Neural cell (in vitro differentiated cells): Measurements from ENCODE around the gene AGAP3. TPM values are rescaled to one million over a fixed set of nuclear protein-coding genes. Genes with fewer than 3 reads are reported as not detected.

ENCODE experiments used
- H2AFZ ChIP-seq: fragments of 200-600, 300-800 bp; sonication (generic), shearing (Covaris generic); 2 replicates; pipeline ENCODE4 v1.6.0; 2014; ENCODE audit warnings: low read depth, mild to moderate bottlenecking, antibody characterized with exemption, low read length, moderate library complexity
- H3F3A ChIP-seq: fragments of 200-600 bp; shearing (Covaris generic); 2 replicates; pipeline ENCODE4 v1.6.1; 2016; ENCODE audit warnings: mild to moderate bottlenecking, moderate library complexity, mixed read lengths, antibody characterized with exemption, low read length; ENCODE audit not compliant: insufficient read depth, poor library complexity, severe bottlenecking
- H3K27ac ChIP-seq: fragments of 200-600, 300-800 bp; sonication (generic), shearing (Covaris generic); 2 replicates; pipeline ENCODE4 v1.5.1; 2014; ENCODE audit warnings: mild to moderate bottlenecking, low read length, moderate library complexity
- H3K27me3 ChIP-seq: fragments of 300-800, 200-600 bp; sonication (generic), shearing (Covaris generic); 2 replicates; pipeline ENCODE4 v1.6.0; 2014; ENCODE audit warnings: mild to moderate bottlenecking, low read depth, low read length, moderate library complexity; ENCODE audit not compliant: insufficient read depth
- H3K36me3 ChIP-seq: fragments of 300-800, 200-600 bp; sonication (generic), shearing (Covaris generic); 2 replicates; pipeline ENCODE4 v1.5.1; 2014; ENCODE audit warnings: mild to moderate bottlenecking, antibody characterized with exemption, low read length, moderate library complexity; ENCODE audit not compliant: insufficient read depth
- H3K4me2 ChIP-seq: fragments of 300-800, 200-600 bp; sonication (generic), shearing (Covaris generic); 2 replicates; pipeline ENCODE4 v1.6.0; 2014; ENCODE audit warnings: mild to moderate bottlenecking, low read length
- H3K4me3 ChIP-seq: fragments of 300-800, 200-600 bp; sonication (generic), shearing (Covaris generic); 2 replicates; pipeline ENCODE4 v1.5.1; 2014; ENCODE audit warnings: mild to moderate bottlenecking, low read length, moderate library complexity
- H3K79me2 ChIP-seq: fragments of 200-600 bp; shearing (Covaris generic); replicated peaks from 2 replicates; pipeline ENCODE4 v1.6.0; 2014; ENCODE audit warnings: mild to moderate bottlenecking, low read length, moderate library complexity; ENCODE audit not compliant: insufficient read depth
- H3K9ac ChIP-seq: fragments of 300-800, 200-600 bp; sonication (generic), shearing (Covaris generic); 2 replicates; pipeline ENCODE4 v1.6.1; 2016; ENCODE audit warnings: mild to moderate bottlenecking, low read length, mixed read lengths
- H3K9me2 ChIP-seq: fragments of 200-600 bp; shearing (Covaris generic); 2 replicates; pipeline ENCODE4 v1.6.1; 2016; ENCODE audit warnings: mild to moderate bottlenecking, low read length, mixed read lengths; ENCODE audit not compliant: insufficient read depth
- H3K9me3 ChIP-seq: fragments of 200-600, 300-800 bp; sonication (generic), shearing (Covaris generic); 2 replicates; pipeline ENCODE4 v1.6.1; 2016; ENCODE audit warnings: mild to moderate bottlenecking, mixed run types, low read length, moderate library complexity, mixed read lengths
- H4K20me1 ChIP-seq: fragments of 200-600 bp; shearing (Covaris generic); 2 replicates; pipeline ENCODE4 v1.6.1; 2016; ENCODE audit warnings: mild to moderate bottlenecking, mixed run types; ENCODE audit not compliant: insufficient read depth
- EP300 ChIP-seq: fragments of 450-650 bp; conservative IDR thresholded peaks from 2 replicates; pipeline ENCODE4 v1.6.1; 2014; ENCODE audit warnings: antibody characterized with exemption, mild to moderate bottlenecking, moderate library complexity; ENCODE audit not compliant: poor library complexity, severe bottlenecking
- POLR2AphosphoS5 ChIP-seq: IDR thresholded peaks from 2 replicates; pipeline ENCODE4 v1.6.1; 2012
- RAD21 ChIP-seq: fragments of 450-650 bp; conservative IDR thresholded peaks from 2 replicates; pipeline ENCODE4 v1.6.1; 2014; ENCODE audit warnings: antibody characterized with exemption, mild to moderate bottlenecking, moderate library complexity
- SMC3 ChIP-seq: fragments of 450-650 bp; conservative IDR thresholded peaks from 2 replicates; pipeline ENCODE4 v1.6.1; 2014; ENCODE audit warnings: antibody characterized with exemption, mild to moderate bottlenecking, moderate library complexity; ENCODE audit not compliant: poor library complexity
- TAF1 ChIP-seq: IDR thresholded peaks from 2 replicates; pipeline ENCODE4 v1.6.1; 2012; ENCODE audit warnings: low read depth
- polyA plus RNA-seq: library from polyadenylated mRNA; depleted of rRNA; stranded (reverse); fragments of >200 nt; gene quantifications from 2 replicates; pipeline ENCODE4 v1.2.3, GENCODE V29; 2014
- TF ChIP-seq, protein P1 (sequence below): fragments of 450-650 bp; IDR thresholded peaks from 2 replicates; pipeline ENCODE4 v1.5.1; 2014; ENCODE audit warnings: antibody characterized with exemption, mild to moderate bottlenecking, moderate library complexity; ENCODE audit not compliant: poor library complexity, severe bottlenecking
- TF ChIP-seq, protein P2 (sequence below): IDR thresholded peaks from 2 replicates; pipeline ENCODE4 v1.6.1; 2012; ENCODE audit warnings: borderline replicate concordance

AGAP3 gene
- polyA plus RNA-seq, 1 donor from 2014 or later: 117 TPM

DNA sequence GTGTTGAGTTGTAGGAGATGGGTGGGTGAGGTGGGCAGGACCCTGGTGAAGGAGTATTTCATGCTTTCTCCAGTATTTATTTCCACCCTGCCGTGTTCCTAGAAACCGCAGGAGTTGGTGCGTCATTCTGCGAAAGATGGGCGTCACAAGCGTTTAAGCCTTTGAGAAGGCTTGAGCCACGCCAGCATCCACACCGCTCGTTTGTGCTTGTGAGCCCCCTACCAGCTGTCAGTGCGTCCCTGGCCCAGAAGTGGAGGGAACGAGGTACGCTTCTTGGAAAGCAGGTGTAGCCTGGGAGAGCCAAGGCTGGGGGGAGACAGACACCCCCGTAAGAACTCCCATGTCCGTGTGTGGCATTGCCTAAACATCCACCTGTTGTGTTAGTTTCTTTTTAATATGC is 5.7 kb downstream of the AGAP3 start:
- Histone ChIP-seq H3K9me3 (no peaks in the 10 kb centered on the region), H3K4me2 (no peak overlapping the region), H3K36me3 (no peaks in the 10 kb centered on the region), H4K20me1 (peaks cover 46% of the 10 kb centered on the region), H3K9me2 (no peaks in the 10 kb centered on the region), H3K79me2 (peaks cover 79% of the 10 kb centered on the region), H3K27ac (no peak overlapping the region), H3F3A (peaks cover 3% of the 10 kb centered on the region), H2AFZ (no peak overlapping the region), H3K27me3 (no peaks in the 10 kb centered on the region), H3K9ac (no peak overlapping the region), H3K4me3 (no peak overlapping the region)
- TF ChIP-seq, protein P1, sequence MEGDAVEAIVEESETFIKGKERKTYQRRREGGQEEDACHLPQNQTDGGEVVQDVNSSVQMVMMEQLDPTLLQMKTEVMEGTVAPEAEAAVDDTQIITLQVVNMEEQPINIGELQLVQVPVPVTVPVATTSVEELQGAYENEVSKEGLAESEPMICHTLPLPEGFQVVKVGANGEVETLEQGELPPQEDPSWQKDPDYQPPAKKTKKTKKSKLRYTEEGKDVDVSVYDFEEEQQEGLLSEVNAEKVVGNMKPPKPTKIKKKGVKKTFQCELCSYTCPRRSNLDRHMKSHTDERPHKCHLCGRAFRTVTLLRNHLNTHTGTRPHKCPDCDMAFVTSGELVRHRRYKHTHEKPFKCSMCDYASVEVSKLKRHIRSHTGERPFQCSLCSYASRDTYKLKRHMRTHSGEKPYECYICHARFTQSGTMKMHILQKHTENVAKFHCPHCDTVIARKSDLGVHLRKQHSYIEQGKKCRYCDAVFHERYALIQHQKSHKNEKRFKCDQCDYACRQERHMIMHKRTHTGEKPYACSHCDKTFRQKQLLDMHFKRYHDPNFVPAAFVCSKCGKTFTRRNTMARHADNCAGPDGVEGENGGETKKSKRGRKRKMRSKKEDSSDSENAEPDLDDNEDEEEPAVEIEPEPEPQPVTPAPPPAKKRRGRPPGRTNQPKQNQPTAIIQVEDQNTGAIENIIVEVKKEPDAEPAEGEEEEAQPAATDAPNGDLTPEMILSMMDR: no peak
- no peak for TF ChIP-seq EP300
- TF ChIP-seq, protein P2, sequence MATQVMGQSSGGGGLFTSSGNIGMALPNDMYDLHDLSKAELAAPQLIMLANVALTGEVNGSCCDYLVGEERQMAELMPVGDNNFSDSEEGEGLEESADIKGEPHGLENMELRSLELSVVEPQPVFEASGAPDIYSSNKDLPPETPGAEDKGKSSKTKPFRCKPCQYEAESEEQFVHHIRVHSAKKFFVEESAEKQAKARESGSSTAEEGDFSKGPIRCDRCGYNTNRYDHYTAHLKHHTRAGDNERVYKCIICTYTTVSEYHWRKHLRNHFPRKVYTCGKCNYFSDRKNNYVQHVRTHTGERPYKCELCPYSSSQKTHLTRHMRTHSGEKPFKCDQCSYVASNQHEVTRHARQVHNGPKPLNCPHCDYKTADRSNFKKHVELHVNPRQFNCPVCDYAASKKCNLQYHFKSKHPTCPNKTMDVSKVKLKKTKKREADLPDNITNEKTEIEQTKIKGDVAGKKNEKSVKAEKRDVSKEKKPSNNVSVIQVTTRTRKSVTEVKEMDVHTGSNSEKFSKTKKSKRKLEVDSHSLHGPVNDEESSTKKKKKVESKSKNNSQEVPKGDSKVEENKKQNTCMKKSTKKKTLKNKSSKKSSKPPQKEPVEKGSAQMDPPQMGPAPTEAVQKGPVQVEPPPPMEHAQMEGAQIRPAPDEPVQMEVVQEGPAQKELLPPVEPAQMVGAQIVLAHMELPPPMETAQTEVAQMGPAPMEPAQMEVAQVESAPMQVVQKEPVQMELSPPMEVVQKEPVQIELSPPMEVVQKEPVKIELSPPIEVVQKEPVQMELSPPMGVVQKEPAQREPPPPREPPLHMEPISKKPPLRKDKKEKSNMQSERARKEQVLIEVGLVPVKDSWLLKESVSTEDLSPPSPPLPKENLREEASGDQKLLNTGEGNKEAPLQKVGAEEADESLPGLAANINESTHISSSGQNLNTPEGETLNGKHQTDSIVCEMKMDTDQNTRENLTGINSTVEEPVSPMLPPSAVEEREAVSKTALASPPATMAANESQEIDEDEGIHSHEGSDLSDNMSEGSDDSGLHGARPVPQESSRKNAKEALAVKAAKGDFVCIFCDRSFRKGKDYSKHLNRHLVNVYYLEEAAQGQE: no peak

DNA sequence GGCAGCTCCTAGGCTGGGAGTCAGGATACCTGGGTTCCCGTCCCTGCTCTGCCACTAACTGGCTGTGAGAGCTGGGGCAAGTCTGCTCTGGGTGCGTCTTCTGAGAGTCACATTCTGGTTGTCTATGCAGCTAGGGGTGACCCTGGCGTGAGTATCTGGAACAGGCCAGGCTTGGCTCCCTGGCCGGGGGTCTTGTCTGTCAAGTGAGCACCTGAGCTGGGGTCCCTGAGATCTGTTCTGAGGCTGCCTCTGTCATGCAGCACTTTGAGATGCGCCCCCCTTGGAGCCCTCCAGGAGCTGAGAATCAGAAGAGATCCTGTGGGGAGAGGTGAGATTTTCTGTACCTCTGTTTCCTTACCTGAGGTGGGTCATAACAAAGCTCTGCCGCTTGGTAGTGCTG is 7.5 kb downstream of the AGAP3 start:
- H3K4me3 ChIP-seq: no peak overlapping the region
- no peak overlapping the region for H3K27ac ChIP-seq
- no peaks in the 10 kb centered on the region for H3K27me3 ChIP-seq
- H3K4me2 ChIP-seq: no peak overlapping the region
- peaks cover 33% of the 10 kb centered on the region for H4K20me1 ChIP-seq
- no peaks in the 10 kb centered on the region for H3K9me2 ChIP-seq
- peaks cover 73% of the 10 kb centered on the region for H3K79me2 ChIP-seq
- no peaks in the 10 kb centered on the region for H3F3A ChIP-seq
- H3K9me3 ChIP-seq: no peaks in the 10 kb centered on the region
- no peaks in the 10 kb centered on the region for H3K36me3 ChIP-seq
- H2AFZ ChIP-seq: no peak overlapping the region
- TF ChIP-seq POLR2AphosphoS5 (no peak), SMC3 (no peak), TAF1 (no peak), EP300 (no peak), RAD21 (no peak)
- TF ChIP-seq, protein P1: no peak
- TF ChIP-seq, protein P2: no peak
- H3K9ac ChIP-seq: no peak overlapping the region
